ENCODE data around the gene ADGRD2. TPM values are rescaled to one million over a fixed set of nuclear protein-coding genes. Genes with fewer than 3 reads are reported as not detected.

ADGRD2 gene
- total RNA-seq, 1 experiment from 2014 or later, result not detected

GRCh38 chr9:124454296-124454695 is 4.0 kb downstream of the ADGRD2 start:
- no peaks in the 10 kb centered on the region for H3K4me1 Mint-ChIP-seq (ENCODE audit: low read depth, unreplicated experiment)
- ChIA-PET CTCF (no interaction called here), POLR2A (no interaction called here)
- BruUV-seq (replicated peaks), result no TSS peak
- H3K36me3 Mint-ChIP-seq (ENCODE audit: insufficient read depth, unreplicated experiment), result no peaks in the 10 kb centered on the region
- Histone ChIP-seq H3K36me3 (ENCODE audit: control insufficient read depth, insufficient read depth, low read length) (no peaks in the 10 kb centered on the region), H3K9me3 (no peaks in the 10 kb centered on the region), H3K27me3 (replicated peaks; ENCODE audit: control insufficient read depth, insufficient read depth, low read length) (no peaks in the 10 kb centered on the region), H3K4me3 (ENCODE audit: low read depth, low read length) (no peak overlapping the region), H3K4me1 (peaks cover 6% of the 10 kb centered on the region)
- no peak for DNase-seq
- no peaks in the 10 kb centered on the region for H3K9me3 Mint-ChIP-seq (ENCODE audit: unreplicated experiment)
- peak overlapping the region; percentile 76 for H3K4me3 Mint-ChIP-seq (ENCODE audit: unreplicated experiment)
- H3K27ac Mint-ChIP-seq (ENCODE audit: unreplicated experiment), result no peak overlapping the region
- intact Hi-C loops (cut with micrococcal nuclease; ENCODE audit: unreplicated experiment), result no loop called here
- no peak for TF ChIP-seq CTCF (IDR thresholded peaks at IDR 0.05; ENCODE audit: insufficient read depth in 1 of 2, low read depth in 1 of 2, low read length in 1 of 2, severe bottlenecking in 1 of 2, unreplicated experiment in 1 of 2)
- H3K27me3 Mint-ChIP-seq (ENCODE audit: insufficient read depth, unreplicated experiment), result no peaks in the 10 kb centered on the region

- Mint-ChIP-seq H3K27ac (ENCODE audit: unreplicated experiment) (no peak overlapping the region), H3K4me3 (ENCODE audit: unreplicated experiment) (no peak overlapping the region), H3K4me1 (ENCODE audit: low read depth, unreplicated experiment) (no peaks in the 10 kb centered on the region), H3K9me3 (ENCODE audit: unreplicated experiment) (no peaks in the 10 kb centered on the region), H3K36me3 (ENCODE audit: insufficient read depth, unreplicated experiment) (no peaks in the 10 kb centered on the region), H3K27me3 (ENCODE audit: insufficient read depth, unreplicated experiment) (no peaks in the 10 kb centered on the region)
- peaks cover 6% of the 10 kb centered on the region for H3K4me1 ChIP-seq
- no peaks in the 10 kb centered on the region for H3K27me3 ChIP-seq (replicated peaks; ENCODE audit: control insufficient read depth, insufficient read depth, low read length)
- intact Hi-C loops (cut with micrococcal nuclease; ENCODE audit: unreplicated experiment), result no loop called here
- ChIA-PET POLR2A (no interaction called here), CTCF (interaction anchor here (0.6 kb wide), 1 partner anchor 11 kb away, joined by 3 read pairs; no protein-coding TSS in a partner anchor)
- no peaks in the 10 kb centered on the region for H3K36me3 ChIP-seq (ENCODE audit: control insufficient read depth, insufficient read depth, low read length)
- TF ChIP-seq CTCF (IDR thresholded peaks at IDR 0.05; ENCODE audit: insufficient read depth in 1 of 2, low read depth in 1 of 2, low read length in 1 of 2, severe bottlenecking in 1 of 2, unreplicated experiment in 1 of 2), result no peak
- no TSS peak for BruUV-seq (replicated peaks)
- no peak overlapping the region for H3K4me3 ChIP-seq (ENCODE audit: low read depth, low read length)
- DNase-seq, result peak in 1 of 2 experiments; percentile 21
- no peaks in the 10 kb centered on the region for H3K9me3 ChIP-seq
Measured at GRCh38 chr9:124454791-124455443, 4.7 kb downstream of the ADGRD2 start.

GRCh38 chr9:124455820-124456219 is 5.6 kb downstream of the ADGRD2 start:
- Mint-ChIP-seq H3K36me3 (ENCODE audit: insufficient read depth, unreplicated experiment) (no peaks in the 10 kb centered on the region), H3K4me1 (ENCODE audit: low read depth, unreplicated experiment) (no peaks in the 10 kb centered on the region), H3K27ac (ENCODE audit: unreplicated experiment) (no peak overlapping the region), H3K4me3 (ENCODE audit: unreplicated experiment) (no peak overlapping the region), H3K27me3 (ENCODE audit: insufficient read depth, unreplicated experiment) (no peaks in the 10 kb centered on the region), H3K9me3 (ENCODE audit: unreplicated experiment) (no peaks in the 10 kb centered on the region)
- ChIA-PET POLR2A (no interaction called here), CTCF (no interaction called here)
- intact Hi-C loops (cut with micrococcal nuclease; ENCODE audit: unreplicated experiment), result no loop called here
- TF ChIP-seq CTCF (IDR thresholded peaks at IDR 0.05; ENCODE audit: insufficient read depth in 1 of 2, low read depth in 1 of 2, low read length in 1 of 2, severe bottlenecking in 1 of 2, unreplicated experiment in 1 of 2), result no peak
- peak in 1 of 2 experiments; percentile 19 for DNase-seq
- no TSS peak for BruUV-seq (replicated peaks)
- no peak overlapping the region for H3K4me3 ChIP-seq (ENCODE audit: low read depth, low read length)
- no peaks in the 10 kb centered on the region for H3K36me3 ChIP-seq (ENCODE audit: control insufficient read depth, insufficient read depth, low read length)
- H3K9me3 ChIP-seq, result no peaks in the 10 kb centered on the region
- no peaks in the 10 kb centered on the region for H3K27me3 ChIP-seq (replicated peaks; ENCODE audit: control insufficient read depth, insufficient read depth, low read length)
- peaks cover 6% of the 10 kb centered on the region for H3K4me1 ChIP-seq
